Right atrium auricular region (tissue), 2 donors: ENCODE measurements around the gene NKG7. TPM values are rescaled to one million over a fixed set of nuclear protein-coding genes. Genes with fewer than 3 reads are reported as not detected.

Source experiments
- DNase-seq: peaks from one replicate; pipeline ENCODE4 v3.0.0-alpha.2; 2019; ENCODE audit warnings: low spot score
- H3K27ac ChIP-seq, 2 donors: fragments of 200-600 bp; sonication (generic); 1 replicate in 1 of 2; 2 replicates in 1 of 2; pipeline ENCODE4 v1.5.1; 2016 to 2019
- H3K27me3 ChIP-seq, 2 donors: fragments of 200-600 bp; sonication (generic); one replicate each; pipeline versions ENCODE4 v1.5.1 to v1.6.0; 2017 to 2019
- H3K36me3 ChIP-seq: fragments of 200-600 bp; sonication (generic); one replicate; pipeline ENCODE4 v1.5.1; 2016
- H3K4me1 ChIP-seq, 2 donors: fragments of 200-600 bp; sonication (generic); one replicate each; pipeline versions ENCODE4 v1.5.1 to v1.6.0; 2017 to 2019
- H3K4me3 ChIP-seq, 2 donors: fragments of 200-600 bp; sonication (generic); 1 replicate in 1 of 2; 2 replicates in 1 of 2; pipeline ENCODE4 v1.5.1; 2017 to 2019; ENCODE audit warnings: mild to moderate bottlenecking in 1 of 2, moderate library complexity in 1 of 2
- H3K9me3 ChIP-seq, 2 donors: fragments of 200-600 bp; sonication (generic); one replicate each; pipeline ENCODE4 v1.5.1; 2019
- total RNA-seq, 2 donors: library from RNA; depleted of rRNA; stranded (reverse); fragments of >200 nt; gene quantifications; one replicate each; pipeline ENCODE4 v1.1.0, GENCODE V29; 2016
- TF ChIP-seq, protein P1 (sequence below), 2 donors: fragments of 200-600 bp; sonication (generic); IDR thresholded peaks; one replicate each; pipeline ENCODE4 v1.5.1; 2019; ENCODE audit warnings: antibody characterized with exemption in 2 of 2

NKG7 gene
- total RNA-seq, 2 donors from 2014 or later, result 1.4 to 1.8 TPM

DNA sequence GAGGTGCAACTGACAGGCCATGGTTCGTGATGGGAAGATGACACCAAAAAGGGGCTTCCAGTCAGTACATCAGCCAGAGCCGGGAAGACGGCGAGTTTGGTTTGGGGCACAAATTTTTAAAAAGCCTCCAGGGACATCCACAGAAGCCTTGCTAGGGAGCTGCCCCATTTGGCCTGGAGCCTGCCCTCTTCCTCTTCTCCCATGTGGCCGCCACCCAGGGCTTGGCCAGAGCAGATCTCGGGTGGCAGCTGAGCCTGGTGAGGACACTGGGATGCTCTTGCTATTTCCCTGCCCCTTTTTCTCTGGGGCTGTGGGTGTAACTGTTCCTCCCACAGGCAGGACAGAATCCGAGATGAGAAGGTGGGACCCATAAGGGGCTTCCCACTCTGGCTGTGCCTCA, 14.5 kb downstream of the NKG7 start:
- TF ChIP-seq, protein P1, sequence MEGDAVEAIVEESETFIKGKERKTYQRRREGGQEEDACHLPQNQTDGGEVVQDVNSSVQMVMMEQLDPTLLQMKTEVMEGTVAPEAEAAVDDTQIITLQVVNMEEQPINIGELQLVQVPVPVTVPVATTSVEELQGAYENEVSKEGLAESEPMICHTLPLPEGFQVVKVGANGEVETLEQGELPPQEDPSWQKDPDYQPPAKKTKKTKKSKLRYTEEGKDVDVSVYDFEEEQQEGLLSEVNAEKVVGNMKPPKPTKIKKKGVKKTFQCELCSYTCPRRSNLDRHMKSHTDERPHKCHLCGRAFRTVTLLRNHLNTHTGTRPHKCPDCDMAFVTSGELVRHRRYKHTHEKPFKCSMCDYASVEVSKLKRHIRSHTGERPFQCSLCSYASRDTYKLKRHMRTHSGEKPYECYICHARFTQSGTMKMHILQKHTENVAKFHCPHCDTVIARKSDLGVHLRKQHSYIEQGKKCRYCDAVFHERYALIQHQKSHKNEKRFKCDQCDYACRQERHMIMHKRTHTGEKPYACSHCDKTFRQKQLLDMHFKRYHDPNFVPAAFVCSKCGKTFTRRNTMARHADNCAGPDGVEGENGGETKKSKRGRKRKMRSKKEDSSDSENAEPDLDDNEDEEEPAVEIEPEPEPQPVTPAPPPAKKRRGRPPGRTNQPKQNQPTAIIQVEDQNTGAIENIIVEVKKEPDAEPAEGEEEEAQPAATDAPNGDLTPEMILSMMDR (IDR thresholded peaks at IDR 0.05), result no peak
- Histone ChIP-seq H3K4me1 (peaks cover 0 to 12% of the 10 kb centered on the region in 2 donors), H3K27me3 (no peaks in the 10 kb centered on the region), H3K9me3 (no peaks in the 10 kb centered on the region), H3K36me3 (peaks cover 1% of the 10 kb centered on the region), H3K27ac (no peak overlapping the region), H3K4me3 (no peak overlapping the region)
- no peak for DNase-seq

DNA sequence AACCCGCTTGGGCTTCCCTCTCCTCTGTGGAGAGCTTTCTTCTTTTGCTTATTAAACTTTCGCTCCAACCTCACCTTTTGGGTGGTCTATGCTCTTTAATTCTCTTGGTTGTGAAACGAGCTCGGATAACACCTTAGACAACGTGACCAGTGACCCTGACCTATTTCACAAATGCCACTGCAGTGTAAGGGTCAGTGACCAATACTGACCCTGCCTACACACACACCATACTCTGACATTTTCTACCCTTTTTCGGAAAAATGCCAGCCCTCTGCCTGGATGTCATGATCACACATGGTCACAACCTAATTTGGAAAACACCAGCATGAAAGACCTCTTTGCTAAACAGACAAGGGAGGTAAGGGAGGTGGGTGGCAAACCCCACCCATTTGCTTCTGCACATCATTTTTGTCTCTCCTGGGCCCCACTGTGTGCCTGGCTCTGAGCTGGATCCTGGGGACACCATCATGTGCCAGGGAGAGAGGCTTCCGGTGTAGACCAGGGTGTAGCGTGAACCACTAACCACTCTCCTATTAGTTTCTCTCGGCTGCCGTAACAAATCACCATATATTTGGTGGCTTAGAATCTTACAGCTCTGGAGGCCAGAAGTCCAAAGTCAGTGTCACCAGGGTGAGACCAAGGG, 16.2 kb downstream of the NKG7 start:
- DNase-seq, result no peak
- H3K4me1 ChIP-seq, result no peaks in the 10 kb centered on the region
- no peaks in the 10 kb centered on the region for H3K27me3 ChIP-seq
- TF ChIP-seq, protein P1 (IDR thresholded peaks at IDR 0.05), result no peak
- no peaks in the 10 kb centered on the region for H3K9me3 ChIP-seq
- H3K27ac ChIP-seq, result no peak overlapping the region
- peaks cover 15% of the 10 kb centered on the region for H3K36me3 ChIP-seq
- no peak overlapping the region for H3K4me3 ChIP-seq

DNA sequence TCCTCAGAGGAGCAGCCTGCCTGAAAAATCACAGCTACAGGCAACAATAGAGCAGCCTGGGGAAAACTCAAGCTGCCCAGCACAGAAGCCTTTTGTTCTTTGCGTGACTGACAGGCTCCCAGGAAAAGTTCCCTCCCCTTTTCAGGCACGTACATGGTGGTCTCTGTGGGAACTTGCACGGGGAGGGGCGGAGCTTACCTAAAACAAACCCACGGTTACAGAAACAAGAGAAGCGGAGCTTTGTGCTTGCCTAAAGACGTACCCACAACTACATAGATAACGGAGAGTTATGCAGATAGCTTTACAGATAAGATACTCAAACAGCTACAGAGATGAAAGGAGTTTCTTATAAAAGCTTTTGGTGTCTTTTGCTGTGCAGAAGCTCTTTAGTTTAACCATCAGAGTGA, 17.7 kb downstream of the NKG7 start:
- H3K4me1 ChIP-seq, result no peaks in the 10 kb centered on the region
- H3K9me3 ChIP-seq, result no peaks in the 10 kb centered on the region
- H3K36me3 ChIP-seq, result peaks cover 29% of the 10 kb centered on the region
- H3K27ac ChIP-seq, result no peak overlapping the region
- H3K27me3 ChIP-seq, result no peaks in the 10 kb centered on the region
- H3K4me3 ChIP-seq, result no peak overlapping the region
- DNase-seq, result no peak
- TF ChIP-seq, protein P1 (IDR thresholded peaks at IDR 0.05), result no peak

DNA sequence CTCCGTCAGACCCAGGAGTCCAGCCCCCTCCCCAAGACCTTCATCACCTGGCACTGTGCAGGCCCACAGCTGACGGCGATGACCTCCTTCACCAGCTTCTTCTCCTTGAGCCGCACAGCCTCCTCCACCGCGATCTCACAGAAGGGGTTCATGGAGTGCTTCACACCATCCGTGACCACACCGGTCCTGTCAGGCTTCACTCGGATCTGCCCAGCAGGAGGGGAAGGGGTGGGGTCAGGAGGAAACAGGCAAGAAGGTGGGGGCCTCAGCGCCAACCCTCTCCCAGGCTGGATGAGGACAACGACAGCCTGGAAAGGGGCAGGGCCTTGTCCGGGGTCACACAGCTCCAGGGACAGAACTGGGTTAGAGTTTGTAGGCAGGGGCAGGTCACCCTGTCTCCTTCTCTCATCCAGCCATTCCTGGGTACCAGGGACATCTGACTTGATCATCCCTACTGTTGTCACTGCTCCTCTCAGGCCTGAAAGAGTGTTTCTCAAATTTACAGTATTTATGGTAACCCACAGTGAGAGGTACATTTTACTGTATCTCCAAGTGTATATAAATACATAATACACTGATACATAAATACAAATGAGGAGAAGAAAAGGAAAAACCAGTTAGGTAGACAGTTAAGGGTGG, 18.2 kb downstream of the NKG7 start:
- H3K4me3 ChIP-seq, result no peak overlapping the region
- TF ChIP-seq, protein P1 (IDR thresholded peaks at IDR 0.05), result no peak
- no peaks in the 10 kb centered on the region for H3K4me1 ChIP-seq
- DNase-seq, result no peak
- H3K27ac ChIP-seq, result no peak overlapping the region
- H3K36me3 ChIP-seq, result peaks cover 30% of the 10 kb centered on the region
- H3K27me3 ChIP-seq, result no peaks in the 10 kb centered on the region
- no peaks in the 10 kb centered on the region for H3K9me3 ChIP-seq

DNA sequence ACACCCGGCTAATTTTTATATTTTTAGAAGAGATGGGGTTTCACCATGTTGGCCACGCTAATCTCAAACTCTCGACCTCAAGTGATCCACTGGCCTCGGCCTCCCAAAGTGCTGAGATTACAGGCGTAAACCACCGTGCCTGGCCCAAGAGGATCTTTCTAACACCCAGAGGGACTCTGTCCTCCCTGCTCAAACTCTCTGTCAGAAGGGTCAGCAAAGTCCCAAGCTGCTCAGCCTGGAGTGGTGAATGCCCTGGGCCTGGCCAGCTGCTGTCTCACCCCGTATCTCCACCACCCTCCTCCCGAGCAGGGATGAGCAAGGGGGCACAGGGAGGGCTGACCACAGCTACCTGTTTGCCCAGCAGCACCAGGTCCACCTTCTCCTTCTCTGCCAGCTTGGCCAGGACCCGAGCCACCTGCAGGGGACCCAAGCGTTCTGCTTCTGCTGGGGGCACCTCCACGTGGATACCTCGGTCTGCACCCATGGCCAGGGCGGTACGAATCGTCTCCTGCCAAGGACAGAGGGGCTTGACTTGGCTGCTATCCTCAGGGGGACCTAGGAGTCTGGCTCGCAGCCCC, 19.6 kb downstream of the NKG7 start:
- Histone ChIP-seq H3K27ac (no peak overlapping the region), H3K9me3 (no peaks in the 10 kb centered on the region), H3K4me1 (no peaks in the 10 kb centered on the region), H3K27me3 (no peaks in the 10 kb centered on the region), H3K36me3 (peaks cover 30% of the 10 kb centered on the region), H3K4me3 (no peak overlapping the region)
- TF ChIP-seq, protein P1 (IDR thresholded peaks at IDR 0.05), result no peak
- no peak for DNase-seq
